Loucy (cell line): ENCODE measurements around the gene FOXP1.

ENCODE experiments used
- H2AFZ ChIP-seq: fragments of 200-600 bp; sonication (generic); 2 replicates; pipeline ENCODE4 v1.6.0; 2016; ENCODE audit warnings: antibody characterized with exemption, mild to moderate bottlenecking, low read length, moderate library complexity
- H3F3A ChIP-seq: fragments of 200-600 bp; 2 replicates; pipeline ENCODE4 v1.6.0; 2016; ENCODE audit warnings: antibody characterized with exemption, low read depth, mild to moderate bottlenecking
- H3K27me3 ChIP-seq: fragments of 200-600 bp; sonication (generic); 2 replicates; pipeline ENCODE4 v1.6.1; 2014; ENCODE audit warnings: low read length, mild to moderate bottlenecking; ENCODE audit not compliant: insufficient read depth, poor library complexity, severe bottlenecking
- H3K36me3 ChIP-seq: fragments of 200-600 bp; sonication (generic); 2 replicates; pipeline ENCODE4 v1.6.1; 2016; ENCODE audit warnings: low read length; ENCODE audit not compliant: insufficient read depth
- H3K4me1 ChIP-seq: fragments of 200-600 bp; sonication (generic); 2 replicates; pipeline ENCODE4 v1.5.1; 2014; ENCODE audit warnings: low read length, mild to moderate bottlenecking; ENCODE audit not compliant: insufficient read depth, poor library complexity, severe bottlenecking
- H3K4me2 ChIP-seq: fragments of 200-600 bp; sonication (generic); 2 replicates; pipeline ENCODE4 v1.6.0; 2014; ENCODE audit warnings: antibody characterized with exemption, low read length, low read depth, mild to moderate bottlenecking; ENCODE audit not compliant: poor library complexity, severe bottlenecking
- H3K4me3 ChIP-seq: fragments of 200-600 bp; sonication (generic); 2 replicates; pipeline ENCODE4 v1.5.1; 2014; ENCODE audit warnings: low read length, mild to moderate bottlenecking, mixed read lengths; ENCODE audit not compliant: poor library complexity, severe bottlenecking
- H3K79me2 ChIP-seq: fragments of 200-600 bp; sonication (generic); 2 replicates; pipeline ENCODE4 v1.6.1; 2014; ENCODE audit warnings: low read length; ENCODE audit not compliant: insufficient read depth
- H3K9ac ChIP-seq: fragments of 200-600 bp; sonication (generic); 2 replicates; pipeline ENCODE4 v1.6.0; 2014; ENCODE audit warnings: mild to moderate bottlenecking, low read depth, low read length, moderate library complexity; ENCODE audit not compliant: poor library complexity, severe bottlenecking
- H3K9me2 ChIP-seq: fragments of 200-600 bp; sonication (generic); replicated peaks from 2 replicates; pipeline ENCODE4 v1.6.1; 2016; ENCODE audit warnings: low read depth, low read length, mixed read lengths
- H3K9me3 ChIP-seq: fragments of 200-600 bp; sonication (generic); 2 replicates; pipeline ENCODE4 v1.6.1; 2014; ENCODE audit warnings: mild to moderate bottlenecking, antibody characterized with exemption, low read length, low read depth; ENCODE audit not compliant: insufficient read depth
- H4K20me1 ChIP-seq: fragments of 200-600 bp; sonication (generic); 2 replicates; pipeline ENCODE4 v1.6.0; 2014; ENCODE audit warnings: antibody characterized with exemption, low read length, mild to moderate bottlenecking; ENCODE audit not compliant: insufficient read depth, poor library complexity, severe bottlenecking
- CTCF ChIP-seq: fragments of 200-600 bp; sonication (generic); conservative IDR thresholded peaks from 2 replicates; pipeline ENCODE4 v1.5.1; 2014; ENCODE audit warnings: mild to moderate bottlenecking, antibody characterized with exemption, low read length
- EZH2phosphoT487 ChIP-seq: fragments of 200-600 bp; IDR thresholded peaks from 2 replicates; pipeline ENCODE4 v1.6.1; 2018; ENCODE audit warnings: antibody characterized with exemption, mild to moderate bottlenecking, moderate library complexity, borderline replicate concordance

FOXP1 gene

GRCh38 chr3:71566776-71567175 lies 16.8 kb downstream of the FOXP1 start:
- Histone ChIP-seq H3K4me2 (no peak overlapping the region), H3K9ac (no peak overlapping the region), H3K4me1 (peaks cover 25% of the 10 kb centered on the region), H3K9me2 (no peaks in the 10 kb centered on the region), H3F3A (no peaks in the 10 kb centered on the region), H4K20me1 (peaks cover 4% of the 10 kb centered on the region), H3K27me3 (no peaks in the 10 kb centered on the region), H3K9me3 (no peaks in the 10 kb centered on the region), H2AFZ (no peak overlapping the region), H3K4me3 (no peak overlapping the region), H3K79me2 (peaks cover 79% of the 10 kb centered on the region), H3K36me3 (peaks cover 12% of the 10 kb centered on the region; the same call in 1 of the 2 replicates)
- TF ChIP-seq EZH2phosphoT487 = no peak
- TF ChIP-seq CTCF = no peak

- Histone ChIP-seq H3K4me1 (peaks cover 21% of the 10 kb centered on the region), H3K4me3 (no peak overlapping the region), H3K4me2 (no peak overlapping the region), H3K36me3 (peaks cover 14% of the 10 kb centered on the region; the same call in 1 of the 2 replicates), H4K20me1 (peaks cover 4% of the 10 kb centered on the region), H2AFZ (no peak overlapping the region), H3K9me3 (no peaks in the 10 kb centered on the region), H3K27me3 (no peaks in the 10 kb centered on the region), H3K9ac (no peak overlapping the region), H3F3A (no peaks in the 10 kb centered on the region), H3K9me2 (no peaks in the 10 kb centered on the region), H3K79me2 (peaks cover 79% of the 10 kb centered on the region)
- no peak for TF ChIP-seq CTCF
- TF ChIP-seq EZH2phosphoT487 = no peak
Measured at GRCh38 chr3:71565976-71566375, 17.6 kb downstream of the FOXP1 start.

GRCh38 chr3:71565316-71565715 lies 18.2 kb downstream of the FOXP1 start:
- TF ChIP-seq EZH2phosphoT487 (no peak), CTCF (no peak)
- Histone ChIP-seq H3K4me1 (peaks cover 21% of the 10 kb centered on the region), H3K9ac (no peak overlapping the region), H3K36me3 (peaks cover 20% of the 10 kb centered on the region; the same call in 1 of the 2 replicates), H3K79me2 (peaks cover 79% of the 10 kb centered on the region), H3K27me3 (no peaks in the 10 kb centered on the region), H3K4me3 (no peak overlapping the region), H2AFZ (no peak overlapping the region), H3K9me3 (no peaks in the 10 kb centered on the region), H4K20me1 (peaks cover 4% of the 10 kb centered on the region), H3F3A (no peaks in the 10 kb centered on the region), H3K9me2 (no peaks in the 10 kb centered on the region), H3K4me2 (no peak overlapping the region)
